H1 (cell line): Measurements from ENCODE around the gene AKIRIN1. TPM values are rescaled to one million over a fixed set of nuclear protein-coding genes. Genes with fewer than 3 reads are reported as not detected.

ENCODE experiments used
- CTCF ChIA-PET: fragments of 300-600 bp; sonication (Branson Sonifier 250); formaldehyde crosslinking; loops from one replicate; lab custom pipeline; 2021; ENCODE audit not compliant: partially characterized antibody; lab: Charles Lee
- POLR2A ChIA-PET: fragments of 300-600 bp; sonication (Branson Sonifier 250); formaldehyde crosslinking; loops from one replicate; lab custom pipeline; 2021; ENCODE audit warnings: inconsistent platforms; ENCODE audit not compliant: partially characterized antibody; lab: Charles Lee
- DNase-seq, 2 experiments: peaks; one replicate each; pipeline versions ENCODE4 v3.0.0 to v3.0.0-alpha.2; 2010 to 2022; ENCODE audit warnings: low spot score in 2 of 2, low read depth in 1 of 2, mixed read lengths in 1 of 2
- FAIRE-seq: peaks from 2 replicates; lab custom pipeline; 2011; peaks lifted over from hg19 to GRCh38; lab: Jason Lieb, UNC
- H2AFZ ChIP-seq: 2 replicates; pipeline ENCODE4 v1.8.1; 2012; ENCODE audit warnings: low read length, inconsistent platforms
- H2AK5ac ChIP-seq: 2 replicates; pipeline ENCODE4 v1.6.1; 2013; ENCODE audit warnings: low read depth, low read length
- H2BK120ac ChIP-seq: replicated peaks from 2 replicates; pipeline ENCODE3; 2013; ENCODE audit warnings: low read depth, low read length, inconsistent platforms
- H2BK12ac ChIP-seq: 2 replicates; pipeline ENCODE4 v1.6.1; 2013; ENCODE audit warnings: low read depth, low read length
- H2BK15ac ChIP-seq: 2 replicates; pipeline ENCODE4 v1.6.1; 2013; ENCODE audit warnings: low read length
- H2BK20ac ChIP-seq: 2 replicates; pipeline ENCODE4 v1.6.1; 2013; ENCODE audit warnings: low read length
- H2BK5ac ChIP-seq: 2 replicates; pipeline ENCODE4 v1.6.1; 2013; ENCODE audit warnings: low read depth, low read length
- H3K14ac ChIP-seq: 2 replicates; pipeline ENCODE4 v1.6.1; 2013; ENCODE audit warnings: inconsistent platforms; ENCODE audit not compliant: insufficient read length
- H3K18ac ChIP-seq: 2 replicates; pipeline ENCODE4 v1.6.1; 2013; ENCODE audit warnings: low read length; ENCODE audit errors: extremely low read depth
- H3K23ac ChIP-seq: 2 replicates; pipeline ENCODE4 v1.6.1; 2013; ENCODE audit warnings: inconsistent platforms; ENCODE audit not compliant: insufficient read length
- H3K23me2 ChIP-seq: 2 replicates; pipeline ENCODE4 v1.6.1; 2013; ENCODE audit warnings: low read depth, low read length
- H3K27ac ChIP-seq: 2 replicates; pipeline ENCODE4 v1.6.1; 2011; ENCODE audit warnings: low read depth, low read length, inconsistent platforms
- H3K27me3 ChIP-seq, 4 experiments: replicated peaks in 1 of 4; 1 replicate in 1 of 4; 2 replicates in 3 of 4; pipeline versions ENCODE4 v1.6.1 to v1.8.1; 2011 to 2013; ENCODE audit warnings: low read length in 3 of 4, mild to moderate bottlenecking in 3 of 4, inconsistent platforms in 2 of 4, mixed read lengths in 2 of 4, moderate library complexity in 1 of 4; ENCODE audit not compliant: control insufficient read depth in 3 of 4, insufficient read depth in 3 of 4; ENCODE audit errors: extremely low read depth in 1 of 4
- H3K36me3 ChIP-seq, 4 experiments: 2 replicates each; pipeline versions ENCODE4 v1.6.1 to v1.8.1; 2011 to 2013; ENCODE audit warnings: mild to moderate bottlenecking in 4 of 4, low read length in 3 of 4, moderate library complexity in 2 of 4, control low read depth in 1 of 4, inconsistent platforms in 1 of 4; ENCODE audit not compliant: insufficient read depth in 4 of 4, control insufficient read depth in 2 of 4
- H3K4ac ChIP-seq: replicated peaks from 2 replicates; pipeline ENCODE3; 2013; ENCODE audit warnings: low read length, low read depth, mixed read lengths, inconsistent platforms; ENCODE audit not compliant: insufficient read length
- H3K4me1 ChIP-seq, 4 experiments: replicated peaks in 1 of 4; 1 replicate in 1 of 4; 2 replicates in 3 of 4; pipeline versions ENCODE4 v1.6.1 to v1.8.1; 2011 to 2013; ENCODE audit warnings: low read length in 3 of 4, inconsistent platforms in 2 of 4, mixed read lengths in 1 of 4; ENCODE audit not compliant: insufficient read depth in 4 of 4, control insufficient read depth in 3 of 4
- H3K4me2 ChIP-seq, 2 experiments: 2 replicates each; pipeline versions ENCODE4 v1.6.1 to v1.8.1; 2011 to 2013; ENCODE audit warnings: low read depth in 2 of 2, low read length in 2 of 2, control low read depth in 1 of 2, inconsistent platforms in 1 of 2, mild to moderate bottlenecking in 1 of 2; ENCODE audit not compliant: insufficient read depth in 1 of 2
- H3K4me3 ChIP-seq, 4 experiments: fragments of 200-600, 300-600 bp in 1 of 4; sonication (generic), shearing (Covaris generic), sonication (Bioruptor Twin) in 1 of 4; 2 replicates each; pipeline versions ENCODE4 v1.5.1 to v1.8.1; 2011 to 2016; ENCODE audit warnings: low read length in 4 of 4, low read depth in 3 of 4, control low read depth in 2 of 4, inconsistent platforms in 2 of 4, mild to moderate bottlenecking in 2 of 4, mixed read lengths in 1 of 4, moderate library complexity in 1 of 4; ENCODE audit not compliant: insufficient read depth in 2 of 4; ENCODE audit errors: extremely low read depth in 1 of 4
- H3K56ac ChIP-seq: replicated peaks from 2 replicates; pipeline ENCODE3; 2013; ENCODE audit warnings: low read depth, mild to moderate bottlenecking, mixed read lengths, low read length, inconsistent platforms; ENCODE audit not compliant: insufficient read length
- H3K79me1 ChIP-seq: 2 replicates; pipeline ENCODE4 v1.6.1; 2013; ENCODE audit warnings: low read depth, low read length, control low read depth
- H3K79me2 ChIP-seq, 2 experiments: 2 replicates each; pipeline versions ENCODE4 v1.6.1 to v1.8.1; 2012 to 2013; ENCODE audit warnings: low read length in 2 of 2, mild to moderate bottlenecking in 2 of 2, inconsistent platforms in 1 of 2; ENCODE audit not compliant: insufficient read depth in 2 of 2, control insufficient read depth in 1 of 2
- H3K9ac ChIP-seq, 4 experiments: replicated peaks in 1 of 4; 1 replicate in 1 of 4; 2 replicates in 3 of 4; pipeline versions ENCODE4 v1.6.1 to v1.8.1; 2011 to 2013; ENCODE audit warnings: low read depth in 3 of 4, low read length in 3 of 4, control low read depth in 2 of 4, mild to moderate bottlenecking in 2 of 4, moderate library complexity in 2 of 4, inconsistent platforms in 1 of 4; ENCODE audit errors: extremely low read depth in 1 of 4
- H3K9me3 ChIP-seq, 2 experiments: 2 replicates each; pipeline versions ENCODE4 v1.6.1 to v1.8.1; 2012 to 2013; ENCODE audit warnings: mild to moderate bottlenecking in 2 of 2, moderate library complexity in 2 of 2, control low read depth in 1 of 2, inconsistent platforms in 1 of 2, low read depth in 1 of 2, low read length in 1 of 2, mixed read lengths in 1 of 2; ENCODE audit not compliant: insufficient read depth in 2 of 2
- H4K20me1 ChIP-seq, 2 experiments: replicated peaks in 1 of 2; 2 replicates each; pipeline versions ENCODE3 to v1.8.1; 2011 to 2013; ENCODE audit warnings: inconsistent platforms in 2 of 2, low read length in 2 of 2, mild to moderate bottlenecking in 1 of 2; ENCODE audit not compliant: insufficient read depth in 2 of 2, control insufficient read depth in 1 of 2
- H4K5ac ChIP-seq: 2 replicates; pipeline ENCODE4 v1.6.1; 2013; ENCODE audit warnings: low read length, low read depth, mixed read lengths, inconsistent platforms; ENCODE audit not compliant: insufficient read length
- H4K8ac ChIP-seq: 2 replicates; pipeline ENCODE4 v1.8.0; 2013; ENCODE audit warnings: mild to moderate bottlenecking, moderate library complexity, low read length, inconsistent platforms; ENCODE audit not compliant: insufficient read depth; ENCODE audit errors: extremely low read depth
- H4K91ac ChIP-seq: replicated peaks from 2 replicates; pipeline ENCODE3; 2013; ENCODE audit warnings: low read length, mixed read lengths, inconsistent platforms; ENCODE audit not compliant: insufficient read length
- E2F6 ChIP-seq: IDR thresholded peaks from 2 replicates; pipeline ENCODE4 v1.6.1; 2012; ENCODE audit warnings: inconsistent platforms
- PHF8 ChIP-seq: fragments of 200-600 bp; sonication (generic); conservative IDR thresholded peaks from 2 replicates; pipeline ENCODE4 v1.7.1; 2012; ENCODE audit warnings: low read depth, mild to moderate bottlenecking, inconsistent platforms, low read length, moderate library complexity
- YY1 ChIP-seq: IDR thresholded peaks from 2 replicates; pipeline ENCODE4 v1.6.1; 2011; ENCODE audit warnings: low read depth, mild to moderate bottlenecking, low read length
- WGBS, 2 experiments: shearing (Covaris generic) in 1 of 2; methylation state at CpG; one replicate each; pipeline versions ENCODE4 v1.1.6 to v1.1.7; 2013 to 2015; ENCODE audit warnings: low lambda C conversion rate in 2 of 2, mixed read lengths in 2 of 2, inconsistent platforms in 1 of 2, low coverage in 1 of 2, missing lambda C conversion rate in 1 of 2; ENCODE audit not compliant: insufficient replicate concordance in 2 of 2, insufficient coverage in 1 of 2, insufficient read length in 1 of 2; ENCODE audit errors: extremely low coverage in 1 of 2, missing lambda C conversion rate in 1 of 2; 5-methylcytosine and 5-hydroxymethylcytosine counted together
- polyA plus RNA-seq, 7 experiments: library from polyadenylated mRNA; depleted of rRNA in 3 of 7; stranded (reverse) in 5 of 7; unstranded in 2 of 7; fragments of >200 nt in 5 of 7; fragments of 200-250 nt in 2 of 7; gene quantifications; 1 replicate in 5 of 7; 2 replicates in 1 of 7; 4 replicates in 1 of 7; pipeline versions ENCODE4 v1.2.1 to v1.2.3, GENCODE V29; 2011 to 2013; ENCODE audit warnings: missing spikeins in 2 of 7, mixed read lengths in 2 of 7
- total RNA-seq: library from RNA; stranded (reverse); fragmentation: NEBNext Ultra II Directional; extraction: Animal tissue kit (Norgen Biotek cat#: 25700); gene quantifications from 2 replicates; pipeline ENCODE4 v1.2.1, GENCODE V29; 2021

AKIRIN1 gene
- total and polyA plus RNA-seq, 2 of the 8 experiments (the other 6 are each of a cell fraction or from before 2014, with no cell fraction given): 148 to 236 TPM

DNA sequence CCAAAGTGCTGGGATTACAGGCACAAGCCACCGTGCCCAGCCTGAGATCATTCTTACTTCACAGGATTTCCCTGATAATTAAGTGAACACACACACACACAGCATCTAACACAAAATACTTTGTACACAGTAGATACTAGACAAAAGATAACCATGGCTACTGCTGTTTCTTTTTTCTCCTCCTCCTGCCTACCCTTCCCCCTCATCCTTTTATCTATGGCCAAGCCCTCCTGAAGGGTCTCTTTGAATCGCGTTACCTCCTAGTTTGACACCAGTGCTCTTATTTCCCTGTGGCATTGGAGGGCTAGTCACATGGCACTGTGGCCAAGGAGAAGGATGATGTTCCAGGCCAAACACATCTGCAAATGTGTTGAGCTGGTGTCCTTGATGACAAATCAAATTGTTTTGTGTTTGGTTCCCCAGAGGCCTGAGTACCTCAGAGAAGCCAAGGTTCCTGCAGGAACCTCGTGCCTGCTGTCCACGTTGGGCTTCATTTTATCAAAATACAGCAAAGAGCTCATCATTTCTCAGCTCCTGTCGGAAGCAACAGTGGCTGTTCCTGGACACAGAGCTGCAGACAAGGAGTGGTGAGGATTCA, 55.6 kb downstream of the AKIRIN1 start:
- Histone ChIP-seq H3K14ac (no peak overlapping the region), H3K79me1 (no peaks in the 10 kb centered on the region), H3K4me1 (no peaks in the 10 kb centered on the region), H3K27me3 (no peaks in the 10 kb centered on the region), H3K23ac (no peak overlapping the region), H3K79me2 (no peaks in the 10 kb centered on the region), H2BK12ac (no peak overlapping the region), H3K18ac (no peak overlapping the region), H2BK20ac (no peak overlapping the region), H4K8ac (no peak overlapping the region; the same call in 1 of the 2 replicates), H3K4me3 (no peak overlapping the region), H3K27ac (no peak overlapping the region), H3K9me3 (no peaks in the 10 kb centered on the region), H3K23me2 (no peaks in the 10 kb centered on the region), H3K56ac (no peak overlapping the region), H4K5ac (no peak overlapping the region), H2AK5ac (no peak overlapping the region), H2BK5ac (no peak overlapping the region), H3K4ac (no peak overlapping the region), H3K9ac (no peak overlapping the region), H2BK120ac (no peak overlapping the region), H3K4me2 (no peak overlapping the region), H4K91ac (no peak overlapping the region), H3K36me3 (peaks cover 0 to 5% (median 2%) of the 10 kb centered on the region in 4 experiments; a peak in 4 of 8 replicates), H4K20me1 (no peaks in the 10 kb centered on the region), H2BK15ac (no peak overlapping the region), H2AFZ (no peak overlapping the region)
- ChIA-PET CTCF (interaction anchor here (0.6 to 1.2 kb wide), 5 partner anchors 10 to 37 kb away, joined by 3 read pairs; no protein-coding TSS in a partner anchor), POLR2A (interaction anchor here (0.7 to 2.8 kb wide), 7 partner anchors 11 to 90 kb away, joined by 3 to 7 read pairs (median 3); partner anchors contain the start of gene NDUFS5)
- WGBS, 2 experiments: 84% methylated on average over 6 of the region's 6 CpGs; no CpG with 5 or more reads in 1 of the 2 experiments
- DNase-seq (no peak), FAIRE-seq (no peak)
- TF ChIP-seq E2F6 (no peak), PHF8 (no peak), YY1 (no peak)
